PC-9 (cell line): ENCODE measurements around the gene SMIM3. TPM values are rescaled to one million over a fixed set of nuclear protein-coding genes. Genes with fewer than 3 reads are reported as not detected.

Experiments
- BruUV-seq: library from RNA; stranded (reverse); fragments of 400-500 nt; replicated peaks from 2 replicates; lab custom pipeline; 2021; lab: Mats Ljungman, UMichigan
- CTCF ChIA-PET: fragments of 300-600 bp; sonication (Branson Sonifier 250); formaldehyde crosslinking; loops from one replicate; lab custom pipeline; 2022; ENCODE audit warnings: antibody characterized with exemption; lab: Charles Lee
- POLR2A ChIA-PET: fragments of 300-600 bp; sonication (Branson Sonifier 250); formaldehyde crosslinking; loops from one replicate; lab custom pipeline; 2022; ENCODE audit warnings: antibody characterized with exemption; ENCODE audit not compliant: unreplicated experiment; lab: Charles Lee
- DNase-seq, 2 experiments: peaks; one replicate each; pipeline versions ENCODE4 v3.0.0 to v3.0.0-alpha.2; 2015 to 2022; ENCODE audit warnings: mixed read lengths in 1 of 2
- H2AFZ ChIP-seq: fragments of 200-600 bp; sonication (generic); 2 replicates; pipeline ENCODE4 v1.8.1; 2017; ENCODE audit warnings: antibody characterized with exemption
- H3F3A ChIP-seq: fragments of 200-600 bp; sonication (generic); 2 replicates; pipeline ENCODE4 v1.8.1; 2017; ENCODE audit warnings: antibody characterized with exemption, mild to moderate bottlenecking, low read depth; ENCODE audit not compliant: insufficient read depth
- H3K27ac ChIP-seq: fragments of 200-600 bp; sonication (generic); 2 replicates; pipeline ENCODE4 v1.6.1; 2016; ENCODE audit warnings: mixed run types
- H3K27me3 ChIP-seq: fragments of 200-600 bp; sonication (generic); 2 replicates; pipeline ENCODE4 v1.6.1; 2016; ENCODE audit warnings: low read depth, mixed run types; ENCODE audit not compliant: insufficient read depth
- H3K36me3 ChIP-seq: fragments of 200-600 bp; sonication (generic); 2 replicates; pipeline ENCODE4 v1.6.1; 2016; ENCODE audit warnings: low read depth, mixed run types
- H3K4me1 ChIP-seq: fragments of 200-600 bp; sonication (generic); replicated peaks from 2 replicates; pipeline ENCODE4 v1.6.1; 2016; ENCODE audit warnings: mixed run types; ENCODE audit not compliant: insufficient read depth
- H3K4me2 ChIP-seq: fragments of 200-600 bp; sonication (generic); 2 replicates; pipeline ENCODE4 v1.6.1; 2017; ENCODE audit warnings: mixed run types
- H3K4me3 ChIP-seq: fragments of 200-600 bp; sonication (generic); 2 replicates; pipeline ENCODE4 v1.6.1; 2016; ENCODE audit warnings: mixed run types
- H3K79me2 ChIP-seq: fragments of 200-600 bp; sonication (generic); 2 replicates; pipeline ENCODE4 v1.6.1; 2017; ENCODE audit warnings: low read depth, mixed run types
- H3K9me2 ChIP-seq: fragments of 200-600 bp; sonication (generic); 2 replicates; pipeline ENCODE4 v1.8.1; 2017; ENCODE audit warnings: mild to moderate bottlenecking; ENCODE audit not compliant: insufficient read depth
- H3K9me3 ChIP-seq: fragments of 200-600 bp; sonication (generic); 2 replicates; pipeline ENCODE4 v1.8.1; 2016; ENCODE audit warnings: low read depth; ENCODE audit not compliant: insufficient read depth
- H4K20me1 ChIP-seq: fragments of 200-600 bp; sonication (generic); 2 replicates; pipeline ENCODE4 v1.8.1; 2017; ENCODE audit not compliant: insufficient read depth
- CTCF ChIP-seq: fragments of 200-600 bp; sonication (generic); conservative IDR thresholded peaks from 2 replicates; pipeline ENCODE4 v1.6.1; 2017; ENCODE audit warnings: mixed run types, antibody characterized with exemption, mild to moderate bottlenecking, moderate library complexity
- EZH2 ChIP-seq: fragments of 200-600 bp; sonication (generic); IDR thresholded peaks from 2 replicates; pipeline ENCODE4 v1.8.0; 2017; ENCODE audit warnings: antibody characterized with exemption, low read depth
- intact Hi-C: fragments of 100-400 bp; cut with micrococcal nuclease; formaldehyde crosslinking; loops from one replicate; pipeline ENCODE4 v1.10.0; 2022; ENCODE audit not compliant: unreplicated experiment
- total RNA-seq: library from RNA; stranded (reverse); gene quantifications from 2 replicates; pipeline ENCODE4 v1.2.3, GENCODE V29; 2021

The SMIM3 gene
- total RNA-seq, 1 experiment from 2014 or later, result 12.1 TPM

- Histone ChIP-seq H3K9me3 (no peaks in the 10 kb centered on the region), H3K4me2 (peak overlapping the region; percentile 52), H3K9me2 (no peaks in the 10 kb centered on the region), H3K4me1 (peaks cover 36% of the 10 kb centered on the region), H4K20me1 (no peaks in the 10 kb centered on the region), H2AFZ (no peak overlapping the region), H3K27me3 (no peaks in the 10 kb centered on the region), H3K79me2 (no peaks in the 10 kb centered on the region; the same call in 1 of the 2 replicates), H3K27ac (peak overlapping the region; percentile 35; the same call in 1 of the 2 replicates), H3F3A (peaks cover 16% of the 10 kb centered on the region), H3K36me3 (no peaks in the 10 kb centered on the region), H3K4me3 (no peak overlapping the region)
- DNase-seq, result no peak
- TF ChIP-seq EZH2 (no peak), CTCF (no peak)
- BruUV-seq, result no TSS peak
- ChIA-PET CTCF (interaction anchor here (1.4 kb wide), 1 partner anchor 19 kb away, joined by 16 read pairs; no protein-coding TSS in a partner anchor), POLR2A (interaction anchor here (0.6 kb wide), 1 partner anchor 13 kb away, joined by 5 read pairs; no protein-coding TSS in a partner anchor)
- intact Hi-C loops, result loop anchor here (1.0 to 5.0 kb wide), 2 partner anchors 25 to 221 kb away; no protein-coding TSS in a partner anchor
These were observed 4.3 kb downstream of the SMIM3 start for GRCh38 chr5:150782850-150783249.

DNA sequence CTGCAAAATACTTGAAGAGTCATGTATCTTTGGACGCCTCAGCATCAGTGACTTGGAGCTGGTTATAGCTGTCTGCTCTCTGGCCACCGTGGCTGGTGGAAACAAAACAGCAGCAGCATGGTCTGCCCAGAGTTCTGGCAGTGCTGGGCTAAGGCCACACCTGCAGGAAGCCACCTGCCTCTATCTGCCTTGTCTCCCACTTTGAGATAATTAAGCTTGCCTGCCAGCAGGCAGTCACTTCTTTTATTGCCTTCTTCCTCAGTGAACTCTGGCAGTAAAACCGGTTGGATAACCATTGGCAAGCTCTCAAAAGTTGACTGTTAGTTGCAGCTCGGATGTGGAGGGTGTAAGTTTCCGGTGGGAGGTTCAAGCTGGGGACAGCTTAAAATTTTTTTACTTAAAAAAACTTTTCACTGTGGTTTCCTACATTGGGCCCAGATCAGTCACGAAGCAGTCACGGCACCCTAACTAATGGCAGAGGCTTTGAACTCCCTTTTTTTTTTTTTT lies 4.9 kb downstream of the SMIM3 start:
- no TSS peak for BruUV-seq
- intact Hi-C loops, result loop anchor here (1.0 to 5.0 kb wide), 2 partner anchors 25 to 221 kb away; no protein-coding TSS in a partner anchor
- no peaks in the 10 kb centered on the region for H3K27me3 ChIP-seq
- no peak for TF ChIP-seq EZH2
- no peak for TF ChIP-seq CTCF
- peak overlapping the region; percentile 52 for H3K4me2 ChIP-seq
- peak; percentile 75 to 87 for DNase-seq
- no peaks in the 10 kb centered on the region for H3K36me3 ChIP-seq
- ChIA-PET POLR2A (interaction anchor here (0.6 to 0.7 kb wide), 6 partner anchors 14 to 1565 kb away, joined by 3 to 18 read pairs (median 6); no protein-coding TSS in a partner anchor), CTCF (interaction anchor here (0.5 to 1.4 kb wide), 3 partner anchors 18 to 222 kb away, joined by 3 to 16 read pairs (median 8); no protein-coding TSS in a partner anchor)
- H3K4me1 ChIP-seq, result peaks cover 34% of the 10 kb centered on the region
- no peaks in the 10 kb centered on the region for H4K20me1 ChIP-seq
- peaks cover 16% of the 10 kb centered on the region for H3F3A ChIP-seq
- no peaks in the 10 kb centered on the region; the same call in 1 of the 2 replicates for H3K79me2 ChIP-seq
- no peaks in the 10 kb centered on the region for H3K9me3 ChIP-seq
- no peak overlapping the region; the same call in 1 of the 2 replicates for H3K4me3 ChIP-seq
- no peak overlapping the region for H2AFZ ChIP-seq
- H3K9me2 ChIP-seq, result no peaks in the 10 kb centered on the region
- peak overlapping the region; percentile 35 for H3K27ac ChIP-seq

GRCh38 chr5:150785950-150786349 lies 7.4 kb downstream of the SMIM3 start:
- Histone ChIP-seq H3K9me3 (no peaks in the 10 kb centered on the region), H3K27ac (no peak overlapping the region), H3K4me3 (no peak overlapping the region), H3K79me2 (no peaks in the 10 kb centered on the region; the same call in 1 of the 2 replicates), H3K27me3 (no peaks in the 10 kb centered on the region), H3F3A (peaks cover 20% of the 10 kb centered on the region), H4K20me1 (no peaks in the 10 kb centered on the region), H3K36me3 (no peaks in the 10 kb centered on the region), H2AFZ (no peak overlapping the region), H3K9me2 (no peaks in the 10 kb centered on the region), H3K4me1 (peaks cover 45% of the 10 kb centered on the region), H3K4me2 (no peak overlapping the region)
- intact Hi-C loops, result no loop called here
- POLR2A ChIA-PET, result no interaction called here
- BruUV-seq, result no TSS peak
- TF ChIP-seq CTCF, result no peak
- no peak for TF ChIP-seq EZH2
- DNase-seq, result no peak
- CTCF ChIA-PET, result no interaction called here
